SK-N-MC (cell line): ENCODE data around the gene LSM2.
"Not testable (repeated sequence)": the region's sequence is repeated elsewhere in the genome, so short reads cannot be mapped to it uniquely, and the experiment has no call there.

ENCODE experiments used
- EZH2 ChIP-seq: fragments of 200-600 bp; sonication (generic); IDR thresholded peaks from one replicate; pipeline ENCODE4 v1.6.1; 2017; ENCODE audit warnings: antibody characterized with exemption
- FOXP2 ChIP-seq: optimal IDR thresholded peaks from 2 replicates; pipeline ENCODE3; 2011; ENCODE audit warnings: mild to moderate bottlenecking, moderate library complexity; ENCODE audit not compliant: insufficient read depth; ENCODE audit errors: extremely low read length, control extremely low read depth
- POLR2AphosphoS5 ChIP-seq: IDR thresholded peaks from 2 replicates; pipeline ENCODE4 v1.6.1; 2012; ENCODE audit warnings: mild to moderate bottlenecking, low read depth, low read length, borderline replicate concordance

DNA sequence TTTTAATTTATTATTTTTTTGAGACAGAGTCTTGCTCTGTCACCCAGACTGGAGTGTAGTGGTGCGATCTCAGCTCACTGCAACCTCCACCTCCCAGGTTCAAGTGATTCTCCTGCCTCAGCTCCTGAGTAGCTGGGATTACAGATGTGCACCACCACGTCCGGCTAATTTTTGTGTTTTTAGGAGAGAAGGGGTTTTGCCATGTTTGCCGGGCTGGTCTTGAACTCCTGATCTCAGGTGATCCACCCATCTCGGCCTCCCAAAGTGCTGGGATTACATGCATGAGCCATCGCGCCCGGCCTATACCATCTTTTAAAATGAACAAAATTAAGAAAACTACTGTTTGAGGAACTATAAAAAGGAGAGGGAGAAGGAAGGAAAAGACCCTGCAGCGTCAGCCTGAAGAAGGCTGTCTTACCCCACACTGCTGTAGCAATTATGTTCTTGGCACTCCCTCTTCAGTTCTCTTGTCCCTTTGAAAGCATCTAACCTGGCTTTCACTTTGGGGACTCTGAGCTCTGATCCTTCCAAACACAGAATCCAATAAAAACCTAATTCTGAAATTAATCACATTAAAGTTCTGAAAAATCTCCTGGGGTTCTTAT lies 16.9 kb upstream of the LSM2 start:
- TF ChIP-seq EZH2, POLR2AphosphoS5, FOXP2: not testable (repeated sequence)
